NCI-H1417 (cell line): ENCODE data around the gene TBC1D5.
A peak's percentile ranks its signal among the peaks of the same experiment; 100 is the strongest.
"Not testable (repeated sequence)": the region's sequence is repeated elsewhere in the genome, so short reads cannot be mapped to it uniquely, and the experiment has no call there.

Experiments used
- DNase-seq, 3 experiments: peaks; one replicate each; lab custom pipeline; 2025; lab: John Stamatoyannopoulos, UW

TBC1D5 gene

GRCh38 chr3:17714473-17714872, 28.0 kb downstream of the TBC1D5 start:
- DNase-seq, result no peak

- DNase-seq, result no peak
These were observed 33.1 kb downstream of the TBC1D5 start for GRCh38 chr3:17709236-17709810.

GRCh38 chr3:17707813-17708543, 34.5 kb downstream of the TBC1D5 start:
- no peak for DNase-seq

GRCh38 chr3:17705991-17706390, 36.4 kb downstream of the TBC1D5 start:
- not testable (repeated sequence) for DNase-seq

GRCh38 chr3:17699815-17700214, 42.6 kb downstream of the TBC1D5 start:
- DNase-seq, result not testable (repeated sequence)

GRCh38 chr3:17695665-17696064, 46.8 kb downstream of the TBC1D5 start:
- peak in 1 of 3 experiments; percentile 32 for DNase-seq

GRCh38 chr3:17693670-17693999, 48.8 kb downstream of the TBC1D5 start:
- not testable (repeated sequence) for DNase-seq

- DNase-seq, result not testable (repeated sequence)
These were observed 49.4 kb downstream of the TBC1D5 start for GRCh38 chr3:17692846-17693669.

- no peak for DNase-seq
These were observed 54.9 kb downstream of the TBC1D5 start for GRCh38 chr3:17687566-17687965.

- DNase-seq, result peak in 1 of 3 experiments; percentile 39
These were observed 55.8 kb downstream of the TBC1D5 start for GRCh38 chr3:17686613-17687012.

GRCh38 chr3:17683542-17684207, 58.8 kb downstream of the TBC1D5 start:
- DNase-seq, result no peak

GRCh38 chr3:17680530-17680929, 61.9 kb downstream of the TBC1D5 start:
- no peak for DNase-seq

- no peak for DNase-seq
These were observed 64.2 kb downstream of the TBC1D5 start for GRCh38 chr3:17678116-17678741.

- no peak for DNase-seq
These were observed 68.2 kb downstream of the TBC1D5 start for GRCh38 chr3:17674082-17674686.

- no peak for DNase-seq
These were observed 69.9 kb downstream of the TBC1D5 start for GRCh38 chr3:17672506-17672905.

GRCh38 chr3:17670749-17671148, 71.7 kb downstream of the TBC1D5 start:
- peak in 1 of 3 experiments; percentile 23 for DNase-seq

GRCh38 chr3:17664923-17665322, 77.5 kb downstream of the TBC1D5 start:
- DNase-seq, result no peak

GRCh38 chr3:17656264-17656663, 86.2 kb downstream of the TBC1D5 start:
- no peak for DNase-seq

GRCh38 chr3:17655743-17656142, 86.7 kb downstream of the TBC1D5 start:
- no peak for DNase-seq

GRCh38 chr3:17649748-17650147, 92.7 kb downstream of the TBC1D5 start:
- DNase-seq, result not testable (repeated sequence)

- not testable (repeated sequence) for DNase-seq
These were observed 93.6 kb downstream of the TBC1D5 start for GRCh38 chr3:17648630-17649355.
